ENCODE measurements around the gene EIF4G3. TPM values are rescaled to one million over a fixed set of nuclear protein-coding genes. Genes with fewer than 3 reads are reported as not detected.
A peak's percentile ranks its signal among the peaks of the same experiment; 100 is the strongest.

EIF4G3 gene
- polyA plus RNA-seq, 1 of the 3 experiments (the other 2 are of a cell fraction), result 32.0 TPM

DNA sequence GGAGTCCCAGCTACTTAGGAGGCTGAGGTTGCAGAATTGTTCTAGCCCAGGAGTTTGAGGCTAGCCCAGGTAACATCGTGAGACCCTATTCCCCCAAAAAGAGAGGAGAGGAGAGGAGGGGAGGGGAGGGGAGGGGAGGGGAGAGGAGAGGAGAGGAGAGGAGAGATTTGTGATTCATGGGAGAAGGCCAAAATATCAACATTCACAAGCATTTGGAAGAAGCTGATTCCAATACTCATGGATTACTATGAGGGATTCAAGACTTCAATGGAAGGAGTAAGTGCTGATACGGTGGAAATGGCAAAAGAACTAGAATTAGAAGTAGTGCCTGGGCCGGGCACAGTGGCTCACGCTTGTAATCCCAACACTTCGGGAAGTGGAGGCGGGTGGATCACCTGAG lies 187.8 kb downstream of the EIF4G3 start:
- CTCF ChIA-PET, result interaction anchor here (1.3 to 2.6 kb wide), 2 partner anchors 8 to 206 kb away, joined by 3 to 16 read pairs; no protein-coding TSS in a partner anchor
- DNase-seq, result no peak
- 0 out of 2 replicates have a peak, but pooled peaks cover 10% of the 10 kb centered on the region for H4K20me1 ChIP-seq (ENCODE audit: insufficient read depth)

More for the DNA sequence above, 187.8 kb downstream of the EIF4G3 start:
- Histone ChIP-seq H3K9me2 (no peaks in the 10 kb centered on the region), H3K4me2 (no peak overlapping the region), H3K36me3 (replicated peaks in 1 of 2; ENCODE audit: control insufficient read depth in 1 of 2, insufficient read depth in 2 of 2, low read length in 1 of 2) (no peaks in the 10 kb centered on the region), H3F3A (replicated peaks; ENCODE audit: insufficient read depth) (peaks cover 12% of the 10 kb centered on the region), H2AFZ (ENCODE audit: low read depth) (no peak overlapping the region), H3K9me3 (no peaks in the 10 kb centered on the region), H3K9ac (no peak overlapping the region), H3K27me3 (ENCODE audit: insufficient read depth) (no peaks in the 10 kb centered on the region), H3K27ac (ENCODE audit: low read depth in 2 of 2, low read length in 1 of 2) (peak overlapping the region in 1 of 2 experiments; percentile 49; a peak in 2 of 4 replicates), H3K4me3 (ENCODE audit: low read depth in 2 of 2, low read length in 1 of 2) (no peak overlapping the region), H3K79me2 (ENCODE audit: insufficient read depth) (peaks cover 43% of the 10 kb centered on the region), H3K4me1 (ENCODE audit: control insufficient read depth in 1 of 2, insufficient read depth in 2 of 2, low read depth in 1 of 2, low read length in 1 of 2) (peaks cover 0 to 23% of the 10 kb centered on the region in 2 experiments)
- POLR2A ChIA-PET, result no interaction called here
- over 99% methylated on average over 6 of the region's 6 CpGs for WGBS (ENCODE audit: low lambda C conversion rate)
- TF ChIP-seq RXRA (IDR thresholded peaks at IDR 0.05; ENCODE audit: borderline replicate concordance, low read depth) (no peak), REST (IDR thresholded peaks at IDR 0.05; ENCODE audit: low read depth, low read length) (no peak), IRF3 (IDR thresholded peaks at IDR 0.05; ENCODE audit: low read depth, low read length) (no peak), CHD2 (IDR thresholded peaks at IDR 0.05; ENCODE audit: low read length, partially characterized antibody) (no peak), TCF12 (IDR thresholded peaks at IDR 0.05) (no peak), YY1 (IDR thresholded peaks at IDR 0.05; ENCODE audit: low read depth) (no peak), RAD21 (IDR thresholded peaks at IDR 0.05; ENCODE audit: low read length) (no peak), FOSL2 (IDR thresholded peaks at IDR 0.05; ENCODE audit: borderline replicate concordance, low read depth) (no peak)
- TF ChIP-seq, protein P1, sequence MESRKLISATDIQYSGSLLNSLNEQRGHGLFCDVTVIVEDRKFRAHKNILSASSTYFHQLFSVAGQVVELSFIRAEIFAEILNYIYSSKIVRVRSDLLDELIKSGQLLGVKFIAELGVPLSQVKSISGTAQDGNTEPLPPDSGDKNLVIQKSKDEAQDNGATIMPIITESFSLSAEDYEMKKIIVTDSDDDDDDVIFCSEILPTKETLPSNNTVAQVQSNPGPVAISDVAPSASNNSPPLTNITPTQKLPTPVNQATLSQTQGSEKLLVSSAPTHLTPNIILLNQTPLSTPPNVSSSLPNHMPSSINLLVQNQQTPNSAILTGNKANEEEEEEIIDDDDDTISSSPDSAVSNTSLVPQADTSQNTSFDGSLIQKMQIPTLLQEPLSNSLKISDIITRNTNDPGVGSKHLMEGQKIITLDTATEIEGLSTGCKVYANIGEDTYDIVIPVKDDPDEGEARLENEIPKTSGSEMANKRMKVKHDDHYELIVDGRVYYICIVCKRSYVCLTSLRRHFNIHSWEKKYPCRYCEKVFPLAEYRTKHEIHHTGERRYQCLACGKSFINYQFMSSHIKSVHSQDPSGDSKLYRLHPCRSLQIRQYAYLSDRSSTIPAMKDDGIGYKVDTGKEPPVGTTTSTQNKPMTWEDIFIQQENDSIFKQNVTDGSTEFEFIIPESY (IDR thresholded peaks at IDR 0.05; ENCODE audit: borderline replicate concordance, low read depth), result no peak
- TF ChIP-seq, protein P2, sequence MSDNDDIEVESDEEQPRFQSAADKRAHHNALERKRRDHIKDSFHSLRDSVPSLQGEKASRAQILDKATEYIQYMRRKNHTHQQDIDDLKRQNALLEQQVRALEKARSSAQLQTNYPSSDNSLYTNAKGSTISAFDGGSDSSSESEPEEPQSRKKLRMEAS (IDR thresholded peaks at IDR 0.05; ENCODE audit: low read depth), result no peak
